ENCODE results near the gene PTMA. TPM values are rescaled to one million over a fixed set of nuclear protein-coding genes. Genes with fewer than 3 reads are reported as not detected.

PTMA gene
- total and polyA plus RNA-seq, 9 of the 15 experiments (the other 6 are each of a cell fraction or from before 2014, with no cell fraction given) = 429 to 2,322 (median 1,578) TPM

DNA sequence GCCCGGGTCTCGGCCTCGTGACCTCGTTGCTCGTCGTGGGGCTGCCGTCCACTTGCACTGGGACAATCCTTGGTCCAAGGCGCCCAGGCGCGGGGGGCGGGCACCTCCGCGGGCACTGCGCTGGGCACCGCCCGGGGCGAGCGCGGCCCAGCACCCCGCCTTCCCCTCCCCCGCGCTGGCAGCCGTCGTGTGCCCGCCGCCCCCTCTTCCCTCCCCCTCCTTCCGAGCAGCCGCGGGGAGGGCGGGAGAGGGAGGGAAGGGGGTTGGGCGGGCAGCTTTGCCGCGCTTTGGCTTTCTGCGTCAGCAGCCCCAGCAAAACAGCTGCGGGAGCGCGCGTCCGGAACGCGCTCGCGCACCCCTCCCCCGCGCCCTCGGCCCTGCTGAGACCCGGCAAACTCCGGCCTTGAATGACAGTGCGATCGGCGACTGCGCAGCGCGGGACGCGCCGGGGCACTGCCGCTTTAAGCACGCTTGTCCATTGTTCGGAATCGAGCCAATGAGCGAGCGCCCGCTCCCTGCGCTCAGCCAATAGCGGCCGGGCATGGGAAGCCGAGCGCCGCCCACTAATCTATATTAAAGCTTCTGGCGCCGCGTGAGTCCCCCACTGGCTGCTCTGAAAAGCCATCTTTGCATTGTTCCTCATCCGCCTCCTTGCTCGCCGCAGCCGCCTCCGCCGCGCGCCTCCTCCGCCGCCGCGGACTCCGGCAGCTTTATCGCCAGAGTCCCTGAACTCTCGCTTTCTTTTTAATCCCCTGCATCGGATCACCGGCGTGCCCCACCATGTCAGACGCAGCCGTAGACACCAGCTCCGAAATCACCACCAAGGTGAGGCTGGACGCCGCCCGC is at the start of gene PTMA (continued):
- TF ChIP-seq RAD51 (IDR thresholded peaks at IDR 0.05; ENCODE audit: borderline replicate concordance, low read depth) = no peak
- peak; percentile 43; the same call in 1 of the 2 replicates for TF ChIP-seq TAF7 (tag; IDR thresholded peaks at IDR 0.05)
- peak; percentile 13; the same call in 1 of the 2 replicates for TF ChIP-seq BHLHE40 (IDR thresholded peaks at IDR 0.05; ENCODE audit: low read length)
- no peak for TF ChIP-seq CCAR2 (IDR thresholded peaks at IDR 0.05; ENCODE audit: low read depth, low read length)
- TF ChIP-seq PHF20 (IDR thresholded peaks at IDR 0.05; ENCODE audit: partially characterized antibody) = no peak
- no peak for TF ChIP-seq PRMT5 (CRISPR knock-in tag; IDR thresholded peaks at IDR 0.05)
- TF ChIP-seq SAFB (IDR thresholded peaks at IDR 0.05; ENCODE audit: borderline replicate concordance, low read depth, low read length) = no peak
- no peak for TF ChIP-seq SRSF7 (optimal IDR thresholded peaks at IDR 0.05; ENCODE audit: low read depth, low read length)
- TF ChIP-seq DNMT1 (IDR thresholded peaks at IDR 0.05) = no peak
- TF ChIP-seq ZNF175 (CRISPR knock-in tag; IDR thresholded peaks at IDR 0.05; ENCODE audit: low read depth) = no peak; the same call in 1 of the 2 replicates
- no peak for TF ChIP-seq ETS2 (tag; IDR thresholded peaks at IDR 0.05; ENCODE audit: borderline replicate concordance, poor library complexity, severe bottlenecking)
- 0 out of 2 replicates have a peak, but pooled peaks have one; percentile 36 for TF ChIP-seq GTF2A2 (tag; IDR thresholded peaks at IDR 0.05)
- no peak for TF ChIP-seq TGIF2 (CRISPR knock-in tag; IDR thresholded peaks at IDR 0.05)
- no peak for TF ChIP-seq PCBP1 (IDR thresholded peaks at IDR 0.05; ENCODE audit: low read depth, low read length, poor library complexity, severe bottlenecking)
- no peak for TF ChIP-seq MCM7 (IDR thresholded peaks at IDR 0.05)
- TF ChIP-seq SMARCA4 (IDR thresholded peaks at IDR 0.05) = no peak
- TF ChIP-seq SIX5 (IDR thresholded peaks at IDR 0.05; ENCODE audit: borderline replicate concordance in 1 of 2, insufficient read depth in 1 of 2, low read depth in 1 of 2, low read length in 2 of 2) = no peak
- TF ChIP-seq, protein P1, sequence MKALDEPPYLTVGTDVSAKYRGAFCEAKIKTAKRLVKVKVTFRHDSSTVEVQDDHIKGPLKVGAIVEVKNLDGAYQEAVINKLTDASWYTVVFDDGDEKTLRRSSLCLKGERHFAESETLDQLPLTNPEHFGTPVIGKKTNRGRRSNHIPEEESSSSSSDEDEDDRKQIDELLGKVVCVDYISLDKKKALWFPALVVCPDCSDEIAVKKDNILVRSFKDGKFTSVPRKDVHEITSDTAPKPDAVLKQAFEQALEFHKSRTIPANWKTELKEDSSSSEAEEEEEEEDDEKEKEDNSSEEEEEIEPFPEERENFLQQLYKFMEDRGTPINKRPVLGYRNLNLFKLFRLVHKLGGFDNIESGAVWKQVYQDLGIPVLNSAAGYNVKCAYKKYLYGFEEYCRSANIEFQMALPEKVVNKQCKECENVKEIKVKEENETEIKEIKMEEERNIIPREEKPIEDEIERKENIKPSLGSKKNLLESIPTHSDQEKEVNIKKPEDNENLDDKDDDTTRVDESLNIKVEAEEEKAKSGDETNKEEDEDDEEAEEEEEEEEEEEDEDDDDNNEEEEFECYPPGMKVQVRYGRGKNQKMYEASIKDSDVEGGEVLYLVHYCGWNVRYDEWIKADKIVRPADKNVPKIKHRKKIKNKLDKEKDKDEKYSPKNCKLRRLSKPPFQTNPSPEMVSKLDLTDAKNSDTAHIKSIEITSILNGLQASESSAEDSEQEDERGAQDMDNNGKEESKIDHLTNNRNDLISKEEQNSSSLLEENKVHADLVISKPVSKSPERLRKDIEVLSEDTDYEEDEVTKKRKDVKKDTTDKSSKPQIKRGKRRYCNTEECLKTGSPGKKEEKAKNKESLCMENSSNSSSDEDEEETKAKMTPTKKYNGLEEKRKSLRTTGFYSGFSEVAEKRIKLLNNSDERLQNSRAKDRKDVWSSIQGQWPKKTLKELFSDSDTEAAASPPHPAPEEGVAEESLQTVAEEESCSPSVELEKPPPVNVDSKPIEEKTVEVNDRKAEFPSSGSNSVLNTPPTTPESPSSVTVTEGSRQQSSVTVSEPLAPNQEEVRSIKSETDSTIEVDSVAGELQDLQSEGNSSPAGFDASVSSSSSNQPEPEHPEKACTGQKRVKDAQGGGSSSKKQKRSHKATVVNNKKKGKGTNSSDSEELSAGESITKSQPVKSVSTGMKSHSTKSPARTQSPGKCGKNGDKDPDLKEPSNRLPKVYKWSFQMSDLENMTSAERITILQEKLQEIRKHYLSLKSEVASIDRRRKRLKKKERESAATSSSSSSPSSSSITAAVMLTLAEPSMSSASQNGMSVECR (CRISPR knock-in tag; IDR thresholded peaks at IDR 0.05) = 0 out of 2 replicates have a peak, but pooled peaks have one; percentile 35
- no peak for TF ChIP-seq ZKSCAN1 (IDR thresholded peaks at IDR 0.05; ENCODE audit: low read depth, low read length)
- no peak for TF ChIP-seq DDX20 (tag; IDR thresholded peaks at IDR 0.05; ENCODE audit: low read depth)
- TF ChIP-seq ESRRB (CRISPR knock-in tag; IDR thresholded peaks at IDR 0.05; ENCODE audit: borderline replicate concordance) = no peak
- no peak for TF ChIP-seq MTA2 (IDR thresholded peaks at IDR 0.05; ENCODE audit: low read depth)
- no peak for TF ChIP-seq NCOA1 (IDR thresholded peaks at IDR 0.05; ENCODE audit: low read depth)
- TF ChIP-seq PHB (CRISPR knock-in tag; IDR thresholded peaks at IDR 0.05) = no peak
- TF ChIP-seq ZNF766 (CRISPR knock-in tag; conservative IDR thresholded peaks at IDR 0.05) = no peak; the same call in 1 of the 2 replicates
- no peak for TF ChIP-seq ZNF778 (CRISPR knock-in tag; IDR thresholded peaks at IDR 0.05)
- TF ChIP-seq RFX5 (IDR thresholded peaks at IDR 0.05; ENCODE audit: low read depth, low read length) = no peak
- no peak for TF ChIP-seq NFATC3 (IDR thresholded peaks at IDR 0.05)

Data from K562 (cell line).